PFSK-1 (cell line): ENCODE results near the gene GPR39.

Experiments used
- FOXP2 ChIP-seq: optimal IDR thresholded peaks from 2 replicates; pipeline ENCODE3; 2011; ENCODE audit warnings: borderline replicate concordance, control low read depth, inconsistent platforms; ENCODE audit not compliant: insufficient read depth; ENCODE audit errors: extremely low read length, extremely low read depth
- POLR2AphosphoS5 ChIP-seq: IDR thresholded peaks from 2 replicates; pipeline ENCODE4 v1.6.1; 2012; ENCODE audit warnings: low read depth, mild to moderate bottlenecking, control low read depth, low read length, moderate library complexity
- REST ChIP-seq, 2 experiments: IDR thresholded peaks; 2 replicates each; pipeline versions ENCODE4 v1.6.1 to v1.8.0; 2011 to 2012; ENCODE audit warnings: low read depth in 2 of 2, low read length in 2 of 2, control low read depth in 1 of 2, inconsistent platforms in 1 of 2, mild to moderate bottlenecking in 1 of 2, moderate library complexity in 1 of 2; ENCODE audit not compliant: insufficient read depth in 1 of 2
- SIN3A ChIP-seq: IDR thresholded peaks from 2 replicates; pipeline ENCODE4 v1.6.1; 2012; ENCODE audit warnings: mild to moderate bottlenecking, low read length, moderate library complexity, borderline replicate concordance; ENCODE audit not compliant: insufficient read depth
- TAF1 ChIP-seq: IDR thresholded peaks from 2 replicates; pipeline ENCODE4 v1.6.1; 2012; ENCODE audit warnings: low read length, control low read depth, borderline replicate concordance; ENCODE audit not compliant: insufficient read depth

Gene GPR39

GRCh38 chr2:132651115-132652045 lies 234.8 kb downstream of the GPR39 start:
- TF ChIP-seq SIN3A = no peak
- TF ChIP-seq POLR2AphosphoS5 = no peak
- no peak for TF ChIP-seq TAF1
- no peak for TF ChIP-seq REST (IDR thresholded peaks at IDR 0.05; ENCODE audit: insufficient read depth in 1 of 2, low read depth in 2 of 2, low read length in 2 of 2)
- no peak for TF ChIP-seq FOXP2

- TF ChIP-seq FOXP2 = no peak
- TF ChIP-seq TAF1 = no peak
- TF ChIP-seq REST (IDR thresholded peaks at IDR 0.05; ENCODE audit: insufficient read depth in 1 of 2, low read depth in 2 of 2, low read length in 2 of 2) = no peak
- no peak for TF ChIP-seq POLR2AphosphoS5
- no peak for TF ChIP-seq SIN3A
These were observed 235.9 kb downstream of the GPR39 start for GRCh38 chr2:132652474-132652873.

- TF ChIP-seq FOXP2 (no peak), SIN3A (no peak), REST (IDR thresholded peaks at IDR 0.05; ENCODE audit: insufficient read depth in 1 of 2, low read depth in 2 of 2, low read length in 2 of 2) (no peak), POLR2AphosphoS5 (no peak), TAF1 (no peak)
These were observed 237.7 kb downstream of the GPR39 start for GRCh38 chr2:132654335-132654734.

GRCh38 chr2:132654968-132655367 lies 238.4 kb downstream of the GPR39 start:
- TF ChIP-seq REST (IDR thresholded peaks at IDR 0.05; ENCODE audit: insufficient read depth in 1 of 2, low read depth in 2 of 2, low read length in 2 of 2) = no peak
- no peak for TF ChIP-seq TAF1
- no peak for TF ChIP-seq SIN3A
- TF ChIP-seq POLR2AphosphoS5 = no peak
- no peak for TF ChIP-seq FOXP2
